NT2/D1 (cell line): ENCODE results near the gene SH3D19.

Source experiments
- SUZ12 ChIP-seq: IDR thresholded peaks from 2 replicates; pipeline ENCODE4 v1.6.1; 2011; ENCODE audit not compliant: insufficient read length, insufficient read depth; ENCODE audit errors: extremely low read depth
- YY1 ChIP-seq: IDR thresholded peaks from 2 replicates; pipeline ENCODE4 v1.6.1; 2011; ENCODE audit not compliant: insufficient read length, insufficient read depth
- ZNF274 ChIP-seq: IDR thresholded peaks from 2 replicates; pipeline ENCODE4 v1.6.1; 2011; ENCODE audit warnings: mild to moderate bottlenecking, low read depth, low read length

DNA sequence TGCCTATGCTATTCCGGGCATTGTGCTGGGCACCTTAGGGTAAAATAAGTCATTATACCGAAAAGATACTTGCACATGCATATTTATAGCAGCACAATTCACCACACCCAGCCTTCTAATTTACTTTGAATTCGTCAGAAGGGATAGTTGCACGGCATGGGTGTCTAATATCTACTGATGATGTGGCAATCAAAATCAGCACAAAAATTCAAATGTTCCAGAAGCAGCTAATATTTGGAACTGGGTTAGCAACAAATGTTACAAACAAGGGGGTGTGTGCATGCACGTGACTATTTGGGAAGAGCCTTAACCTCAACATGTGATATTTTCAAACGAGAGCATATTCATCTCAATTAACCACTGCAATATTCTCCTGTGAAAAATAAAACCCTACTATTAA lies 128.2 kb downstream of the SH3D19 start:
- TF ChIP-seq SUZ12 = no peak
- no peak for TF ChIP-seq ZNF274
- TF ChIP-seq YY1 = no peak
